SU-DHL-6 (cell line): ENCODE results near the gene PNPLA3.

Experiments
- H2AFZ ChIP-seq: fragments of 200-600 bp; sonication (generic); 2 replicates; pipeline ENCODE4 v1.6.1; 2014; ENCODE audit warnings: low read depth, mild to moderate bottlenecking, moderate library complexity, mixed read lengths, antibody characterized with exemption, low read length; ENCODE audit not compliant: severe bottlenecking
- H3F3A ChIP-seq: fragments of 200-600 bp; shearing (Covaris generic); 2 replicates; pipeline ENCODE4 v1.6.0; 2016; ENCODE audit warnings: antibody characterized with exemption, mild to moderate bottlenecking; ENCODE audit not compliant: insufficient read depth
- H3K27ac ChIP-seq: fragments of 200-600 bp; sonication (generic); 2 replicates; pipeline ENCODE4 v1.5.1; 2016; ENCODE audit warnings: low read depth, mild to moderate bottlenecking, low read length, moderate library complexity, mixed read lengths
- H3K27me3 ChIP-seq: fragments of 200-600 bp; sonication (generic), shearing (Covaris generic); 2 replicates; pipeline ENCODE4 v1.6.0; 2014; ENCODE audit warnings: mild to moderate bottlenecking, low read length
- H3K36me3 ChIP-seq: fragments of 200-600 bp; sonication (generic); 2 replicates; pipeline ENCODE4 v1.6.1; 2014; ENCODE audit warnings: mild to moderate bottlenecking, low read length, mixed read lengths
- H3K4me2 ChIP-seq: fragments of 300-600, 200-600 bp; shearing (Covaris generic), sonication (generic); 2 replicates; pipeline ENCODE4 v1.6.0; 2014; ENCODE audit warnings: low read length, low read depth, mild to moderate bottlenecking; ENCODE audit not compliant: poor library complexity, severe bottlenecking
- H3K4me3 ChIP-seq: fragments of 200-600 bp; sonication (generic); 2 replicates; pipeline ENCODE4 v1.5.1; 2014; ENCODE audit warnings: antibody characterized with exemption, low read length, mild to moderate bottlenecking, mixed read lengths; ENCODE audit not compliant: insufficient read depth, poor library complexity, severe bottlenecking
- H3K79me2 ChIP-seq: fragments of 200-600 bp; sonication (generic); 2 replicates; pipeline ENCODE4 v1.6.1; 2014; ENCODE audit warnings: mild to moderate bottlenecking, low read length, moderate library complexity; ENCODE audit not compliant: insufficient read depth
- H3K9ac ChIP-seq: fragments of 200-600 bp; sonication (generic); 2 replicates; pipeline ENCODE4 v1.7.0; 2014; ENCODE audit warnings: mild to moderate bottlenecking, low read length
- H3K9me2 ChIP-seq: fragments of 200-600 bp; sonication (generic); replicated peaks from 2 replicates; pipeline ENCODE4 v1.6.1; 2014; ENCODE audit warnings: low read length; ENCODE audit not compliant: insufficient read depth
- H3K9me3 ChIP-seq: fragments of 200-600 bp; sonication (generic); 2 replicates; pipeline ENCODE4 v1.6.1; 2014; ENCODE audit warnings: low read length, mixed read lengths; ENCODE audit not compliant: insufficient read depth
- H4K20me1 ChIP-seq: fragments of 200-600 bp; sonication (generic); 2 replicates; pipeline ENCODE4 v1.6.1; 2014; ENCODE audit warnings: low read depth, mild to moderate bottlenecking, antibody characterized with exemption, low read length, moderate library complexity, mixed read lengths
- EZH2phosphoT487 ChIP-seq: fragments of 200-600 bp; sonication (generic), shearing (Covaris generic); conservative IDR thresholded peaks from 2 replicates; pipeline ENCODE4 v1.6.1; 2018; ENCODE audit warnings: mild to moderate bottlenecking, antibody characterized with exemption, low read length, moderate library complexity, mixed read lengths
- TF ChIP-seq, protein P1 (sequence below): fragments of 200-600 bp; sonication (generic); IDR thresholded peaks from one replicate; pipeline ENCODE4 v1.5.1; 2017; ENCODE audit warnings: antibody characterized with exemption, mild to moderate bottlenecking, low read length, moderate library complexity; ENCODE audit not compliant: insufficient read depth, poor library complexity, severe bottlenecking

Gene PNPLA3

DNA sequence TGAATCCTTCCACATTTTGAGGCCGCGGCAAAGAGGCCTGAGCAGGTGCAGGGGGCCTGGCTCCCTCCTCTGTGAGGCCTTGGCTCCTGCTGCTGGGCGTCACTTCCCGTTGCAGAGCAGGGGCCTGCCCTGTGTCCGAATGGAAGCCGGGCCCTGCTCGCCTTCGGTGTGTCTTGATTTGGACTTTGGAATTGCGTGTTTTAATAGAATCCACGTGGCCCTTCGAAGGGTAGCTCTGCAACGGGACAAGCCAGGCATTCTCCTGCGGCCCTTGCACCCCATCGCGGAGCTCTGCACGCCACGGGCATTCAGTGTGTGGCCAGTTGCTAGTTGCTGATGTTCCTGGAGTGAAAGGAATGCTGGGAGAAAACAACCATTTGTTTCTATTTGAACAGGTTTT, 57.4 kb downstream of the PNPLA3 start:
- no peaks in the 10 kb centered on the region for H4K20me1 ChIP-seq
- no peak overlapping the region for H3K27ac ChIP-seq
- H3F3A ChIP-seq: no peaks in the 10 kb centered on the region
- H3K9me2 ChIP-seq: no peaks in the 10 kb centered on the region
- H3K79me2 ChIP-seq: no peaks in the 10 kb centered on the region
- H3K4me2 ChIP-seq: no peak overlapping the region
- no peaks in the 10 kb centered on the region for H3K27me3 ChIP-seq
- peaks cover 5% of the 10 kb centered on the region; the same call in 1 of the 2 replicates for H3K36me3 ChIP-seq
- H3K9me3 ChIP-seq: no peaks in the 10 kb centered on the region
- H2AFZ ChIP-seq: no peak overlapping the region
- H3K4me3 ChIP-seq: no peak overlapping the region
- no peak overlapping the region for H3K9ac ChIP-seq
- TF ChIP-seq, protein P1, sequence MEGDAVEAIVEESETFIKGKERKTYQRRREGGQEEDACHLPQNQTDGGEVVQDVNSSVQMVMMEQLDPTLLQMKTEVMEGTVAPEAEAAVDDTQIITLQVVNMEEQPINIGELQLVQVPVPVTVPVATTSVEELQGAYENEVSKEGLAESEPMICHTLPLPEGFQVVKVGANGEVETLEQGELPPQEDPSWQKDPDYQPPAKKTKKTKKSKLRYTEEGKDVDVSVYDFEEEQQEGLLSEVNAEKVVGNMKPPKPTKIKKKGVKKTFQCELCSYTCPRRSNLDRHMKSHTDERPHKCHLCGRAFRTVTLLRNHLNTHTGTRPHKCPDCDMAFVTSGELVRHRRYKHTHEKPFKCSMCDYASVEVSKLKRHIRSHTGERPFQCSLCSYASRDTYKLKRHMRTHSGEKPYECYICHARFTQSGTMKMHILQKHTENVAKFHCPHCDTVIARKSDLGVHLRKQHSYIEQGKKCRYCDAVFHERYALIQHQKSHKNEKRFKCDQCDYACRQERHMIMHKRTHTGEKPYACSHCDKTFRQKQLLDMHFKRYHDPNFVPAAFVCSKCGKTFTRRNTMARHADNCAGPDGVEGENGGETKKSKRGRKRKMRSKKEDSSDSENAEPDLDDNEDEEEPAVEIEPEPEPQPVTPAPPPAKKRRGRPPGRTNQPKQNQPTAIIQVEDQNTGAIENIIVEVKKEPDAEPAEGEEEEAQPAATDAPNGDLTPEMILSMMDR: no peak
- TF ChIP-seq EZH2phosphoT487: no peak

DNA sequence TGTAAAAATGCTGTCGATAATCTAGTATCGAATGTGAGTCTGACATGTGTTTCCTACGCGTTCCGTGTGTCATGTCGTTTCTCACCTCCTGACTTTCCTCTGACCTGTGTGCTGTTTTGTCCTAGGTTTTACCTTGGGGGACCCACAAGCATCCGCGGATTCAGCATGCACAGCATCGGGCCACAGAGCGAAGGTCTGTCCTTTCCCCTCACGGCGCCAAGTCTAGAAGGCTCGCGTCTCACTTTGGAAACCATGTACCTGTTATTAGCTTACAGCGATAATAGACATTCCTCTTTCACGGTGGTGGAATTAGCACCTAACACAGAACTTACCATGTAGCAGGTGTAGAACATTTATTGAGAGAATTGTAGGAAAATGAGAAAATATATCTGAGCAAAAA, 60.2 kb downstream of the PNPLA3 start:
- H3K9me3 ChIP-seq: no peaks in the 10 kb centered on the region
- no peak overlapping the region for H3K27ac ChIP-seq
- no peak overlapping the region for H3K9ac ChIP-seq
- H3K4me3 ChIP-seq: no peak overlapping the region
- TF ChIP-seq, protein P1: no peak
- no peak for TF ChIP-seq EZH2phosphoT487
- H3F3A ChIP-seq: no peaks in the 10 kb centered on the region
- peaks cover 5% of the 10 kb centered on the region; the same call in 1 of the 2 replicates for H3K36me3 ChIP-seq
- H3K27me3 ChIP-seq: no peaks in the 10 kb centered on the region
- no peaks in the 10 kb centered on the region for H3K9me2 ChIP-seq
- H3K79me2 ChIP-seq: no peaks in the 10 kb centered on the region
- no peak overlapping the region for H3K4me2 ChIP-seq
- no peak overlapping the region for H2AFZ ChIP-seq
- H4K20me1 ChIP-seq: no peaks in the 10 kb centered on the region

DNA sequence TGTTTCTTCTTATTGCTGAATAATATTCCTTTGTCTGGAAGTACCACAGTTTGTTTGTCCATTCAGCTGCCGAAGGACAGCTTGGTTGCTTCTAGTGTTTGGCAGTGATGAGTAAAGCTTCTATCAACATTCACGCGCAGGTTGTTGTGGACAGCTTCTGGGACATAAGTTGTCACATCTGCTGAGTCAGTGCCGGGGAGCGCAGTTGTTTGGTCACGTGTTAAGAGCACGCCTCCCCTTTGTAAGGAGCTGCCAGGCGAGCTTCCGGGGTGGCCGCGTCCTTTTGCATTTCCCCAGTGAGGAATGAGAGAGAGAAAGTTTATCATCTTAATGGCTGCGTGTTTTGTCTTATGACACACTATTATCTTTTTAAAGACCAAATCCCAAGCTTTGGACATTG, 61.9 kb downstream of the PNPLA3 start:
- no peak overlapping the region for H3K4me3 ChIP-seq
- peaks cover 5% of the 10 kb centered on the region; the same call in 1 of the 2 replicates for H3K36me3 ChIP-seq
- no peaks in the 10 kb centered on the region for H3F3A ChIP-seq
- no peak overlapping the region for H3K9ac ChIP-seq
- no peak overlapping the region for H3K4me2 ChIP-seq
- no peaks in the 10 kb centered on the region for H3K79me2 ChIP-seq
- no peak overlapping the region for H3K27ac ChIP-seq
- no peaks in the 10 kb centered on the region for H3K27me3 ChIP-seq
- TF ChIP-seq, protein P1: no peak
- no peak for TF ChIP-seq EZH2phosphoT487
- no peaks in the 10 kb centered on the region for H3K9me3 ChIP-seq
- no peak overlapping the region for H2AFZ ChIP-seq
- no peaks in the 10 kb centered on the region for H3K9me2 ChIP-seq
- no peaks in the 10 kb centered on the region for H4K20me1 ChIP-seq
